Osteocyte (in vitro differentiated cells): ENCODE measurements around the gene NMS. TPM values are rescaled to one million over a fixed set of nuclear protein-coding genes. Genes with fewer than 3 reads are reported as not detected.

Source experiments
- DNase-seq: peaks from one replicate; pipeline ENCODE4 v3.0.0; 2021; ENCODE audit warnings: mixed read lengths; ENCODE audit not compliant: unreplicated experiment; ENCODE audit errors: extremely low spot score
- H3K27ac Mint-ChIP-seq: one replicate; pipeline ENCODE4 v1.8.0; 2021; ENCODE audit warnings: mild to moderate bottlenecking, mixed read lengths; ENCODE audit not compliant: unreplicated experiment
- H3K27me3 Mint-ChIP-seq: one replicate; pipeline ENCODE4 v1.8.0; 2021; ENCODE audit warnings: mixed read lengths; ENCODE audit not compliant: unreplicated experiment
- H3K36me3 Mint-ChIP-seq: one replicate; pipeline ENCODE4 v1.8.0; 2021; ENCODE audit warnings: mixed read lengths; ENCODE audit not compliant: unreplicated experiment
- H3K4me1 Mint-ChIP-seq: one replicate; pipeline ENCODE4 v1.8.0; 2021; ENCODE audit warnings: mixed read lengths; ENCODE audit not compliant: unreplicated experiment
- H3K4me3 Mint-ChIP-seq: one replicate; pipeline ENCODE4 v1.8.0; 2021; ENCODE audit warnings: mild to moderate bottlenecking, moderate library complexity, mixed read lengths; ENCODE audit not compliant: unreplicated experiment
- H3K9me3 Mint-ChIP-seq: one replicate; pipeline ENCODE4 v1.8.0; 2021; ENCODE audit warnings: mixed read lengths; ENCODE audit not compliant: unreplicated experiment
- long read RNA-seq: library from polyadenylated mRNA; unstranded; transcript quantifications from one replicate; pipeline ENCODE4 v2.0.0, GENCODE V29; 2021
- total RNA-seq: library from RNA; stranded (reverse); gene quantifications from 2 replicates; pipeline ENCODE4 v1.2.1, GENCODE V29; 2021
- TF ChIP-seq, protein P1 (sequence below): fragments of 200-600 bp; sonication (generic); IDR thresholded peaks from 2 replicates; pipeline ENCODE4 v1.5.0; 2021; ENCODE audit warnings: antibody characterized with exemption, mild to moderate bottlenecking, moderate library complexity

Gene NMS
- total RNA-seq = not detected in 2 replicates
- long read RNA-seq = 0 reads

- H3K4me1 Mint-ChIP-seq = no peaks in the 10 kb centered on the region
- no peak for DNase-seq
- TF ChIP-seq, protein P1, sequence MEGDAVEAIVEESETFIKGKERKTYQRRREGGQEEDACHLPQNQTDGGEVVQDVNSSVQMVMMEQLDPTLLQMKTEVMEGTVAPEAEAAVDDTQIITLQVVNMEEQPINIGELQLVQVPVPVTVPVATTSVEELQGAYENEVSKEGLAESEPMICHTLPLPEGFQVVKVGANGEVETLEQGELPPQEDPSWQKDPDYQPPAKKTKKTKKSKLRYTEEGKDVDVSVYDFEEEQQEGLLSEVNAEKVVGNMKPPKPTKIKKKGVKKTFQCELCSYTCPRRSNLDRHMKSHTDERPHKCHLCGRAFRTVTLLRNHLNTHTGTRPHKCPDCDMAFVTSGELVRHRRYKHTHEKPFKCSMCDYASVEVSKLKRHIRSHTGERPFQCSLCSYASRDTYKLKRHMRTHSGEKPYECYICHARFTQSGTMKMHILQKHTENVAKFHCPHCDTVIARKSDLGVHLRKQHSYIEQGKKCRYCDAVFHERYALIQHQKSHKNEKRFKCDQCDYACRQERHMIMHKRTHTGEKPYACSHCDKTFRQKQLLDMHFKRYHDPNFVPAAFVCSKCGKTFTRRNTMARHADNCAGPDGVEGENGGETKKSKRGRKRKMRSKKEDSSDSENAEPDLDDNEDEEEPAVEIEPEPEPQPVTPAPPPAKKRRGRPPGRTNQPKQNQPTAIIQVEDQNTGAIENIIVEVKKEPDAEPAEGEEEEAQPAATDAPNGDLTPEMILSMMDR = no peak
- H3K27ac Mint-ChIP-seq = no peak within 1 kb of the TSS
- H3K36me3 Mint-ChIP-seq = no peaks in the 10 kb centered on the region
- no peak within 1 kb of the TSS for H3K4me3 Mint-ChIP-seq
- H3K27me3 Mint-ChIP-seq = peaks cover 40% of the 10 kb centered on the region
- H3K9me3 Mint-ChIP-seq = no peaks in the 10 kb centered on the region
Observed at GRCh38 chr2:100470182-100470581, at the start of gene NMS. Gene NMS (plus strand): TSS chr2:100470482. CDS start chr2:100470489, 7 bp downstream.

GRCh38 chr2:100422320-100423055 is 47.8 kb upstream of the NMS start:
- Mint-ChIP-seq H3K9me3 (no peaks in the 10 kb centered on the region), H3K4me3 (no peak overlapping the region), H3K27me3 (peaks cover 29% of the 10 kb centered on the region), H3K27ac (no peak overlapping the region), H3K4me1 (peaks cover 12% of the 10 kb centered on the region), H3K36me3 (no peaks in the 10 kb centered on the region)
- DNase-seq = no peak
- TF ChIP-seq, protein P1 = peak; percentile 57

DNA sequence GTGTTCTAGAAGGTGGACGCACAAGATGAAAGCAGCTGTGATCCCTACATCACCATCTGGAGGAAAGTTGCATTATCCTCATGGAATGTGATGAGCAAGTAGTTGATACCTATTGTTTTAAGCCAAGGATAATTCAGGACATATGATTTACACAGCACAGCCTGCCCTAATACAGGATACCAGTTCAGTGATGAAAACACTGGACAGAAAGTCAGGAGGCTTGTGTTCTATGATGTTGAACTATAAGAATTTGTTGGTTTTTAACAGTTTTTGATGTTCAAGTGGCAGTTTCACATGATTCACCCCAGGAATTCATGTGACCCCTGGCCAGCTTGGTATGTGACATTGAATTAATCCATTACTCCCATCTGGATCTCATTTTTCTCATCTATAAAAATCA is 46.7 kb upstream of the NMS start:
- TF ChIP-seq, protein P1 = no peak
- Mint-ChIP-seq H3K9me3 (no peaks in the 10 kb centered on the region), H3K4me3 (no peak overlapping the region), H3K27me3 (peaks cover 40% of the 10 kb centered on the region), H3K36me3 (no peaks in the 10 kb centered on the region), H3K27ac (no peak overlapping the region), H3K4me1 (peaks cover 10% of the 10 kb centered on the region)
- DNase-seq = no peak

DNA sequence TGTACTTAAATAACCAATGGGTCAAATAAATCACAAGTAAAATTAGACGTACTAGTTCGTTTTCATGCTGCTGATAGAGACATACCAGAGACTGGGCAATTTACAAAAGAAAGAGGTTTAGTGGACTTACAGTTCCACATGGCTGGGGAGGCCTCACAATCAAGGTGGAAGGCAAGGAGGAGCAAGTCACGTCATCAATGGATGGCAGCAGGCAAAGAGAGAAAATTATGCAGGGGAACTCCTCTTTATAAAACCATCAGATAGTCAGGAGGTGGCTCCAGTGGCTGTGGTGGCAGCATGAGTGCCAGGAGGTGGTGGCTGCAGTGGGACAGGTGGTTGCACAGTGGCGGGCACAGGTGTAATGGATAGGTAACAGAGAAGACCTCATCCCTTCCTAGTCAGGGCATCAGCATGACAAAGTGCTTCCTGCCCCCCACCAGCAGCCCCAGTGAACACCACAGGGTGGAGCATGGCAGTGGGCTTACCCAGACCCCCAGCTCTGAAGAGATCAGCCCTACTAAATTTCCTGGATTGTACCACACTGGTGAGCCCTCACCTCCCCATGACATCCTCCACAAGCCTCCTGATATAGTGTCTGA is 45.9 kb upstream of the NMS start:
- no peak for DNase-seq
- H3K36me3 Mint-ChIP-seq = no peaks in the 10 kb centered on the region
- TF ChIP-seq, protein P1 = no peak
- H3K4me1 Mint-ChIP-seq = peaks cover 10% of the 10 kb centered on the region
- H3K27ac Mint-ChIP-seq = no peak overlapping the region
- H3K27me3 Mint-ChIP-seq = peaks cover 47% of the 10 kb centered on the region
- no peak overlapping the region for H3K4me3 Mint-ChIP-seq
- H3K9me3 Mint-ChIP-seq = no peaks in the 10 kb centered on the region

DNA sequence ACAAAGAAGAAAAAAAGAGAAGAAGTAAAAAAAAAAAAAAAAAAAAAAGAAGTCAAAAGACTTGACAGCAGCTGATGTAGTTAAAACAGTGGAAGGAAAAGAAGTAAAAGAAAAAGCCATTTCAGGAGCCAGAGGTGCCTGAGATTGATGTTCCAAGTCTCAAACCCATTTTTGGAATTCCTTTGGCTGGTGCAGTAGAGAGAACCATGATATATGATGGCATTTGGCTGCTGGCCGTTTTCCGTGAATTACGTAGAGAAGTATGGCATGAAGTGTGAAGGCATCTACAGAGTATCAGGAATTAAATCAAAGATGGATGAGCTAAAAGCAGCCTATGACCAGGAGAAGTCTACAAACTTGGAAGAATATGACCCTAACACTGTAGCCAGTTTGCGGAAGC is 45.2 kb upstream of the NMS start:
- peaks cover 53% of the 10 kb centered on the region for H3K27me3 Mint-ChIP-seq
- no peak overlapping the region for H3K27ac Mint-ChIP-seq
- H3K4me1 Mint-ChIP-seq = peaks cover 10% of the 10 kb centered on the region
- no peak overlapping the region for H3K4me3 Mint-ChIP-seq
- TF ChIP-seq, protein P1 = no peak
- DNase-seq = no peak
- no peaks in the 10 kb centered on the region for H3K36me3 Mint-ChIP-seq
- H3K9me3 Mint-ChIP-seq = no peaks in the 10 kb centered on the region
